HG02610 (cell line): ENCODE measurements around the gene KRT84.

ENCODE experiments used
- ATAC-seq: cut with Tn5 transposase; IDR thresholded peaks from one replicate; pipeline ENCODE4 v1.9.1; 2021; ENCODE audit warnings: mild to moderate bottlenecking, moderate library complexity; ENCODE audit not compliant: unreplicated experiment

The KRT84 gene

DNA sequence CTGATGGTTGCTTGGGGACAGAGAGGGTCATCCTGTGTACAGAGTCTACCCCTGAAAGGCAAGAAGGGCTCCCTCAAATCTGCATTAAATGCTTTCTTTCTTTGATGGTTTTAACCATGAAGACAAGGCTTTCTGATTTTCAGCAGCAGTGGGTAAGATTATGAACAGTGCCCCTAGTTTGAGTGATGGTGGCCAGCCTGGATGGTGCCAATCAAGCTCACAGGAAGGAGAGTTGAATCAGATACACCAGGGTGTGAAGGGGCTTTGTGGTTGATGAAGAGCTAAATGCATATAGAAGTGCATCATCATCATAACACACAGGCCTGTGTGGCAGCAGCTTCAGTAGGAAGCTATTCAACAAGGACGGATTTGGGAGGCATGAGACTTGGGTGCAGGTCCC lies 23.9 kb downstream of the KRT84 start:
- no peak for ATAC-seq

DNA sequence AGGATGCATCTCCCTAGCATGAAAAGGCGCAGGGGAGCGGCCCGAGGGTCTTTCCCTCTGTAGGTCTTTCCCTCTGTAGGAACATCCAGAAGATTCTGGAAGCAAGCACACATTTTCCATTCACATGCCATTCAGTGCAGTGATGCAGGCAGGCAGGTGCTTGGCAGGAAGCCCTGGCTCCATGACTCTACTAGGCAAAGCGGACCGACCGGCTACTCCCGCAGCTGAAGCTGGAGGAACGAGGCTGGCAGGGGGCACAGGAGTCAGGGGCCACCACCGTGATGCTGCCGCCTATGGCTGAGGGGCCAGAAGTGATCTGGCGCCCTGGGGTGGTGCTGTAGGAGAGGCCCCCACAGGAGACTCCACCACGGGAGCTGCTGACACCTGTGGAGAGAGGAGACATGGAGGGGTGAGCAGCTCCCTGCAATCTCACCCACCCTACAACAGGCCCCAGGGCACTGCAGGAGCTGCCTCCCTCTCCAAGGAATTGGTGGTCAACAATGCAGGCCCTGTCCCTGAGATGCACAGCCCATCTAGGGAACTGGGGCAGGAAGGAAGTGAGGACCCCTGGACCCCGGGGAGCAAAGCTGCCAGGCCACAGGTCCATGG lies 24.7 kb downstream of the KRT84 start:
- ATAC-seq = no peak

DNA sequence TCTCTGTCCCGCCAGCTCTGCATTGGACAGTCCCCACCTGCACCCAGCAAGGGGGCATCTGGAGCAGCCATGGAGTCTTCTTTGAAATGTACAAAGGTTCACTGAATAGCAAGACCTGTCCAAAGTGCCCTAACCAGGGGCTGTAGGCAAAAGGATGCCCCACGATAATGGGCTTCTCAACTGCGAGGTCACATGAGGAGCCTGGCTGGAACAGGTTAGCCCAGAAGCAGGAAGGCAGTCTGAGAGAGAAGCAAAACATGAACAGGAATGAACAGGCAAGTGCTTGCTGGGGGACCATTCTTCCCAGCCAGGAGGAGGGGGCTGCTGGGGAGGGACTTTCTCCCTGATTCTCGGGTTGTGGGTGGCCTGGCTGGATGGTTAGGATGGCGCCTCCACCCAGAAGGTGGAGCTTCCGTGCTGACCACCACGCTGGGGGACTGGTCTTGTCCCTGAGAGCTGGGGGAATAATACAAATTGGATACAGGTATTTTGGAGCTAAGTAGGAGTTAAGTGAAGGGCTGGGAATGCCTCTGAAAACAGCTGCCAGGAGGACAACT lies 25.3 kb downstream of the KRT84 start:
- ATAC-seq = no peak

DNA sequence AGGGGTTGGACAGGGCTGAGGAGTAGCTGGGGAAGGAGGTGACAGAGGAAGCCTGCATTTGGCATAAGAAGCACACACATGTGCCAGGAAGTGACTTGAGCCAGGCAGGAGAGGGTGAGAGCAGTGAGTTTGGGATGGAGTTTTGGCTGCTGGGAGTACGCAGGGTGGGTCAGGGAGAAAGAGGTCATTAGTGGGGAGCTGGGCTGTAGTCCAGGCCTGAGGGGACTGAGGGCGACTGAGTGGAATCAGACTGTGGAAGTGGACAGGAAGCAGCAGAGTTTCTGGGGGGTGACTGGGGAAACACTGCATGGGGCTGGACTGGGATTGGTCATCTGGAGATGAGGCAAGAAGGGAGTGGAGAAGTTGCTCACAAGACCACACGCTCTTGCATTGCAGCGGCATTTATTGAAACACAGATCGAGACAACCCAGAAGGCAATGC lies 25.8 kb downstream of the KRT84 start:
- ATAC-seq = no peak

DNA sequence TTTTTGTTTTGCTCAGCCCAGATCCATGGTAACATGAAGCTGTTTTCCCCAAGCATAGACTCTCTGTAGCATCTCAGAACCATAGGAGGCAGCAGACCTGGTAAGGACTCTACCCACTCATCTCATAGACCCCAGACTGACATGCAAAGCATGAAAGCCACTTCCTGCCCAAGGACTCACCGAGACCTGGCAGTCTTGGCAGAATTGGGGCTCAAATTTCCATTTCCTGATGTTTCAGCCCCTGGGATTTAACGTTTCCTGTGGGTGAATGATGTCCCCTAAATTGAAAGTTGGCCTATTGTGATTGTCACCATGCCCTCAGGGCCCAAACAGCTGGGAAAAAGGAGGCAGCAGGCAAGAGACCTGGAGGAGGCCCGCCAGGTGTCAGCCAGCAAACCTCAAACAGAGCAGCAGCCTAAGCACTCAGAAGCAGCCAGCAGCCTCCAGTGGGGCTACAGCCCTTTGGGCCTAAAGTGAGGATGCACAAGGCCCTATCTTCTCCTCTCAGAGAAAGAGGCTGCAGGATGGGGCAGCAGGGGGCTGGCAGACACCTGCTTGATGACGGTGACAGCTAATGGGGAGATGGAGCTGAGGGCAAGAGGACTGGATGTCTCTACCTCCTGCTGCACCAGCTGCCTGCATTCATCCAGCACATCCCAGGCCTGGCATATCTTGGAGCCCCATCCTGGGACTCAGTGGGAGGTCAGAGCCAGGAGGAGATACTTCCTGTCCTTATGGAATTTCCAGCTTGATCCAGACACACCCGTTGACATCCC lies 26.7 kb downstream of the KRT84 start:
- peak; percentile 85 for ATAC-seq

DNA sequence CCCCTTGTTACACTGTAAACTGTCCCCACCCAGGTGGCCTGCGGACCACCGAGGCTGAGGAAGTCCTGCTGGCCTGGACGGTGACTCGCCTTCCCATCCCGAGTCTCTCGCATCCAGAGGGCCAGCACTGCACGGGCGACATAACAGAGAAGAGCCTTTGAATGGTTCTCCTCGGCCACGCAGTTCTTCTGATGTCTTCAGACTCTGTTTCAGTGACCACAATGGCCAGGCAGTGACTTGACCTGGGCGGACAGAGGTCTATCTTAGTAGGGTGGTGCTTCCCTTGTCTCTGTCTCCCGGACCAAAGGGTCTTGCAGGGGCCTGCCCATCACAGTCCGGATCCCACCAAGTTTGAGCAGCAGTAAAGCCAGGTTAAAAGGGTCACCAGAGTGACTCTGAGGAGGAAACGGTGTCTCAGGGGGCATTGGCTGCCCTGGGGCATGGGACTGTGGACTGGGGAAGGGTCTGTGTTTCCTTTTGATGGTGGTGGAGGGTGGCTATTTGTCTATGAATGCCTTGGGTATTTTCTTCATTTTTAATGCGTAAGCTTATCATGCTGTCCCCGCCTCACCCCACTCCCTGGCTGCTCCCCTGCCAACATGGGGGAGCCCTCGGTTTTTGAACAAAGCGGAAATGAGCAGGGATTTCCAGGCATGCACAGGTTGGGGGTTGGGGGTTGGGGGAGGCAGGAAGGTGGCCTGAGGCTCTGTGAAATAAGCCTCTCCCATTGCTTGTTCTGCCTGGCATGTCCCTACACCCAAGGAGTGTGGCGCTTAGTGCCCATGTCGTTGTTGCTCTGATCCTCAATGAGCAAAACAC lies 28.5 kb downstream of the KRT84 start:
- ATAC-seq = no peak

DNA sequence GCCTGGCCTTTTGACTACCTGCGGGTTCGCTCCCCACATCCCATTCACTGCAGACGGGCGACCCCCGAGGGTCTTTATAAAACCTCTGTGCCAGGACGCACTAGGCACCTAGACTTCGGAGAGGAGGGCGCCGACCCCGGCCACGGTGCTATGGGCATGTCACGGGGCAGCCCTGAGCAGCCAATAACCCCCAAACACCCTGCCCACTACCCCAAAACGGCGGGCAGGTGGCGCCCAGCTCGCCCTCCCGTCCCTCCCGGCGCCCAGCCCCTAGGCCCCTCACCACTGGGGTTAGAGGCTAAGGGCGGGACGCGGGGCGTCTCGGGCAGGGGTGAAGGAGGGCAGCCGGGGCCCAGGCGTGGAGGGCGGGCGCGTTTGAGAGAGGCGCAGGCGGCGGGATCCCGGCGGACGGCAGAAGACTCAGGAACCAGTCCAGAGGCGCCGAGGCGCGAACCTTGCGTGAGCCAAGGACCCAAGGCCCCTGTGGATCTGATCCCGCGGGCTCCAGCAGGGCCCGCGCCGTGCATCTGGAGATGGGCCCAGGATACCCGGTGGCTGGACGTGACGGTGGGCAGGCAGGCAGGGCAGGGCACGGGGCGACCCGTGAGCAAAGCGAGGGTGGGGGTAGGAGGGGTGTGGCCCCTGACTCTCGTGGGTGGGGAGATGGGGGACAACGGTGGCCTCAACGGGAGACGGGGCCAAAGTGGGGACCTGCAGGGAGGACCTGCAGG lies 29.3 kb downstream of the KRT84 start:
- no peak for ATAC-seq

DNA sequence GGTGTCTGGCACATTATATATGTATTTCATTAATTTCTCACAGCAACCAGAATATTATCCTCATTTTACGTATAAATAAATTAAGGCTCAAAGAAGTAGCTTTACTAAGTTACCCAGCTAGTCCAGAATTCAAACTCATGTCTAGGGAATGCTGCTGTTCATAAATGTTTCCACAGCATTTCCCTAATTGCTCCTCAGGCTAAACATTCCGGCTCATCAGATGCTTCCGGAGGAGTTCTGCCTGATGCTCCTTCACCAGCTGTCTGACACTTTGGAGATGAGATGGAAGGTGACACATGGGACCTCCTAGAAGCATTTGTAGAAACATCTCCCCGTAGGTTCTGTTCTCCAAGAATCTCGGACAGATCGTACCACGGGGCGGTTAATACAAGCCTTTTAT lies 30.3 kb downstream of the KRT84 start:
- no peak for ATAC-seq

DNA sequence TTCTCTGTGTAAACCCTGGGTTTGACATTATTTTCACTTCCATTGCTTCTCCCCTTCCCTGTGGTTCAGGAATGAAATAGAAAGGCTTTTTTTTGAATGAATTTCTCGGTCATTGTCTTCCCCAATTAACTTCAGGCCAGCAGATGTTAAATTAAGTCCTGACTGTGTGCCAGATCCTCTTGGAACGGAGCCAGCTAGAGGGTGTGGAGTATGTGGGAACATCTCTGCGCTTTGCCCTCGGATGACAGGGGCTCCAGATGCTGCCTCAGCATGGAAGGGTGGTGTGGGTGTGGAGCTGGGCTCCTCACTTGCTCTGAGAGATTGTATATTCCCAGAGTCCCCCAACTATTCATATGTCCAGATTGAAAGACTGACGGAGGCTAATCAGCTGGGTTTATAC lies 31.3 kb downstream of the KRT84 start:
- ATAC-seq = no peak

DNA sequence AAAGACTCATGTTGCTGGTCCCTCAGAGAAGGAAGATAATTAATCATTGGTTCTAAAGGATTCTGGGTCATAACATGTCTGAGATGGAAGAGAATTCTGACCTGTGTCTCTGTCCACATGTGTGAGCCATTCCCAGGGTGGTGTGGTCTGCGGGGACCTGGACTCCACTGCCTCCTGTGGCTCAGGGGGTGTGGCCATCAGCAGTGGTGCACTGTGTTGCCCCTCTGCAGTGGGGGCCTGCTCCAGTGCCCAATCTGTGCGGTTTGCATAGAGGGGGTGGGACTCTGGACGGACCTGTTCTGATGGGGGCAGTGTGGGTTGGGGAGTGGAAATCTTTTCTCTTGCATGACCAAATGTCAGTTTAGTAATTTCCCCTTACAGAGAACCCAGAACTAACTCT lies 31.7 kb downstream of the KRT84 start:
- no peak for ATAC-seq

DNA sequence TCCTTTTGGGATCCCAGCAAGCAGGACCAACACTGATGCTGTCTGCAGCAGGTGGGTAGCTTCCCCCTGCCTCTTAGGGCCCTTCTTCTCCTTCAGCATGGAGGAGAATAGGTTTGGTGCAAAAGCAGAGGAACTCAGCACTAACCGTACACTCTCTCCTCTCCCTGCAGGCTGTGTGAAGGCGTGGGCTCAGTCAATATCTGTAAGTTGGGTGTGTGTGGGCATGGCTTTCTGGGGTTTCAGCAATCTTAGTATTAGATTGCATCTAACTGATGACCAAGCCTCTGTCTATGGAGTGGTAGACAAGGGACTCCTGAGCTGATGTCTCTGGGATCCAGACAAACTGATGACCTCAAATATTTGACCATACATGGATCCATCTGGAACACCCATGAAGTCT lies 32.5 kb downstream of the KRT84 start:
- no peak for ATAC-seq

DNA sequence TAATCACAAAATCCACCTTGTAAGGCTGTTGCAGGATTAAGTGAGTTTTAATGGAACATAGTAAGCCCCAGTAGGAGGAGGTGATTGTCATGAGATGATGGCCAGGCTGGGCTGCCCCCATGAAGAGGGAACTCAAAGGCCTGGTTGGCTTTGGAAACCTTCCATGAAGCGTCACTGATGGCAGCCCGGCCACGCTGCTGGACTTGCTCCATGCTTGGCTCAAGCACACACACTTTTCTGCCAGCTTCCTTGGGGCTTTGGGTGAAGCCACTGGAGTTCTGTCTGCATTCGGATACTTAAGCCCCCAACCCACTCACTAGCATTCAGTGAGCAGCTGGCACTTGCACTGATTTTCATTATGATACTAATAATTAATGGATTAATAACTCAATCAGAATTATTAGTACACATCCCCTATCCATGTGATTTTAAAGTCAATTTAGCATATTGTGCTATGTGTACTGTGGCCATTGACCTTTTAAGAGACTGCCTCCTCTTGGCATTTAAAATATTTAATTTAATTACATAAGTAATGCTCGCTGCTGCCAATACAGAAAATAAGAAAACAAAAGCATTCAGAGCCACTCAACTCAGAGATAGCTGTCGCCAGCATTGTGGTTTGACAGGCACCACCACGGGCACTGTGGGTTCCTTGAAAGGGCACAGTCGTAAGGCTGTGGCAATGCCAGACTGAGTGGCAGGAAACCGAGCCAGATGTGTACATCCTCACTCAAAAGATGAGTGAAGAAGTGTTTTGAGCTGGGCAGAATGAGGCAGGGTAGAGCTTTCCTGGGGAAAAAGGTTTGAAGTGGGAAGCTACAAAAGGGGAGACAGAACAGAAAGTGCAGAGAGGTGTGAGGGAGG lies 34.0 kb downstream of the KRT84 start:
- no peak for ATAC-seq

DNA sequence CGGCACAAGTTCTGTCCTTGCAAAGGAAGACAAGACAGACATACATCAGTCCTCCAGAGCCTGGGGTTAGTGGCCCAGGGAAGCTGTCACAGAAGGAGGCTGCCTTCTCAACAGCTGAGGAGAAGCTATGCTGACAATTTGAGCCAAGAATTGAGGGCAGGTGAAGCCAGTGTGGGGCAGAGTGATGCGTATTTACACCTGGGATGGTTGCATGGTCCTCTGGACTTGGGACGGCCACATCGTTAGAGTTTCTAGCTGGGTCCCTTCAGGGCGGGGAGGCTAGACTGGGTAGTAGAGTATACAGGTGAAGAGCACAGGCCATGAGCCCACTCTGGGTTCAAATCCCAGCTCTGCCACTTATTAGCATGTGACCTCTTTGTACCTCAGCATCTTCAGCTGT lies 34.7 kb downstream of the KRT84 start:
- no peak for ATAC-seq

DNA sequence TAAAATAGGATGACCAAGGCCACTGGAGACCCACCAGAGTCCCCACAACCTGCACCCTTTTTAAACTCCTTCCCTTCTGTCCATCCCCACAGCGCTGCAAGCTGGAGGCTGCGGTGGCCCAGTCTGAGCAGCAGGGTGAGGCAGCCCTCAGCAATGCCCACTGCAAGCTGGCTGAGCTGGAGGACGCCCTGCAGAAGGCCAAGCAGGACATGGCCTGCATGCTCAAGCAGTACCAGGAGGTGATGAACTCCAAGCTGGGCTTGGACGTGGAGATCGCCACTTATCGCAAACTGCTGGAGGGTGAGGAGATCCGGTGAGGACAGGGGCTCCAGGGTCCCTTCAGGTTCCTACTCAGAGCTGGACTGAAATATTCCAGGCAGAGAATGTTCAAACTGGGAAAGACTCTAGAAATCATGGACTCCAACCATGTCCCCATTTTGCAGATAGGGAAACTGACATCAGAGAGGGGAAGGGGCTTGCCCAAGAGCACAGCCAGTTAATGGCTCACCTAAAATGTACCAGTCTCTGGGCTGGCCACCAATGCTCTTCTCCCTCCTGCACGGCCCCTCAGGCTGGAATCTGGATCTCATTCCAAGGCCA lies 35.3 kb downstream of the KRT84 start:
- no peak for ATAC-seq

DNA sequence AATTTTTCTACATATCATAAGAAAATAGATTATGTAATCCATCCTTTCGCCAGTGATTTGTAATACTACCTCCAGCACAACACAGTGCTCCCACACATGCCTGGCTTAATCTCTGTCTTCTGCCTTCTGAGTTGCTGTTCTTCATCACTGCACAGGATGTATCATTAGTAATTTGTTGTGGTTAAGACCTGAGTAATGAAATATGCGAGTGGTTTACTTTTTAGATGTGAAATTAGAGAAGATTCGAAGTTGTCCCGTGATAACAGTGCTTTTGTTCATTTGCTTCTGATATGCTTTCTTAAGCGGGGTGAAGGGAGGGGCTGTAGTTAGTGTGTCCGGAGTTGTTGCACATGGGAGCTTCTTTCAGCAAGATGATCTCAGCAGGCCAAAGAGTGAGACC lies 36.3 kb downstream of the KRT84 start:
- ATAC-seq = no peak

DNA sequence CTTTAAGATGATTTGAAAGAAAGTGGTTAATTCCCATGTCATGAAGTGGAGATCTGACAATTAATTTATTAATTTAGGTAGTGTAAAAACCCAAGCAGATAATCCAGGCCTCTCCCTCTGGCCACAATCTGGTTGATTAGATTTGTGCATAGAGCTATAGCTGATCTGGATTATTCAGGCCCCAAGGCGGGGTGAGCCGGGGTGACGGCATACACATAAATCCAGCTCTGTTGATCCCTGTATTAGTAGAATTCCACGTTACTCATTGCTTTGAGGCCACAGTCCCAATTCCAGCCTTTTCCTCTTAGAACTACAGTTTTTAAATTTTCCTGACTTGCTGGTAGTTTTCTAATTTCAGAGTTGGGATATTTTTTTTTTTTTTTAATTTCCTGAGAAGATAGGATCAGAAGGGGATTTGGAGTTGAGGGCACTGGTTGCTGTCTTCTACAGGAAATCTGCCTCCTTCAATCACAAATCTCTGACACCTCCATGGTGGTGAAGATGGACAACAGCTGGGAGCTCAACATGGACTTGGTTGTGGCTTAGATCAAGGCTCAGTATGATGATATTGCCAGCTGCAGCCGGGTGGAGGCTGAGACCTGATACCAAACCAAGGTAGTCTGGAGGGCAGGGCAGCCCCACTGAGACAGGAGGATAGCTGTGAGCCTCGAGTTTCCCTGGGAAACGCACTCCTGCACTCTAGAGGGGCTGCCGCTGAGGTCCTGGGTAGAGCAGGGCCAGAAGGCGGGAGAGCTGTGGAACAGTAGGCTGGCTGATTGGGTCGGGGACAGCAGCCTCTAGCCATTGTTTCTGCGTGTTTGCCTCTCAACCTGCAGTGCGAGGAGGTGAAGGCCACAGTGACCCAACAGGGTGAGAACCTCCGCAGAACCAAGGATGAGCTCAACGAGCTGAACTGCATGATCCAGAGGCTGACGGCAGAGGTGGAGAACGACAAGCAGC lies 37.6 kb downstream of the KRT84 start:
- no peak for ATAC-seq

DNA sequence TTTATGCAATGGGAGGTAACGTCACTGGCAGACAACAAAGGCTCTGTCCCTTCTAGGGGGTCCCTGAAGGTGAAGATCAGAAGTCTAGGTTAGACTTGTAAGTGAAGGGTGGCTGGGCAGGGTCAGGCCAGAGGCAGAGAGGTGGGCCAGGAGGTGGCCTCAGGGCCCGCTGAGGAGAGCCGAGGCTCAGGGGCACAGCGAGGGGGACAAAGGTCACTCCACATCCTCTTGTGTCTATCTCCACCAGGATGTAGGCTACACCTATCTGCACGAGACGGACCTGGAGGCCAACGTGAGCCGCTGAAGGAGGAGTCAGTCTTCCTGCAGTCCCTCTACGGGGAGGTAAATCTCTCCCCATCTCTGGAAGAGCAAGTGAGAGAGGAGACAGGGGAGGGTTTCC lies 38.4 kb downstream of the KRT84 start:
- ATAC-seq = no peak

DNA sequence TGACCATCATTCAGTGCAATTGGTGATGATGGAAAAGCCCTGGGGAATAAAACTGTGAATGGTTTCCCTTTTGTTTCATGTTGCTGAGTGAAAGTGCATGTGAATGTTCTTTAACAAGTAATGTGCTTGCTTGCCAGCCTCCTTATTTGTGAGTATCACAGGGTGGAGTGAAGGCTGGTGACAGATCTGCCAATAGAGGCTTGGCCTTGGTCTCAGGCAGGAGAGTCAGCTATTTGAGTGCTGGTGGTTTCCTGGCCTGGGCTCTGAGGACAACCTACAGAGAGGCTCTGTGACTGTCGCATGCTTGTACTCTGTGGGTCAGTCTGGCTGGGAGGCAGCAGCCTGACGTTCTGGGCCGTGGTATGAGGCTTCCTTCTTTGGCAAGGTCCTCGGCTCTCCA lies 38.9 kb downstream of the KRT84 start:
- no peak for ATAC-seq
